Right kidney (tissue), 9 donors: ENCODE measurements around the gene ADAMTS20.
"Not testable (repeated sequence)": the region's sequence is repeated elsewhere in the genome, so short reads cannot be mapped to it uniquely, and the experiment has no call there.

Source experiments
- DNase-seq: peaks from one replicate; pipeline ENCODE4 v3.0.0-alpha.2; 2016
- long read RNA-seq, 8 donors: transcript quantifications; one replicate each; lab custom pipeline, GENCODE V29; 2026

ADAMTS20 gene
- long read RNA-seq, donor 1 = 0 reads
- long read RNA-seq, donor 2 = 0 reads
- long read RNA-seq, donor 3 = 0 reads
- long read RNA-seq, donor 4 = 0 reads
- long read RNA-seq, donor 5 = 0 reads
- long read RNA-seq, donor 6 = 0 reads
- long read RNA-seq, donor 7 = 0 reads
- long read RNA-seq, donor 8 = 0 reads

GRCh38 chr12:43551971-43552559 is at the start of gene ADAMTS20:
Gene ADAMTS20 (minus strand): TSS chr12:43552203. CDS start chr12:43551921, 282 bp downstream.
- peak; percentile 88 for DNase-seq

- DNase-seq = no peak
Measured at GRCh38 chr12:43599708-43600107, 47.7 kb upstream of the ADAMTS20 start.

GRCh38 chr12:43599066-43599465 is 47.1 kb upstream of the ADAMTS20 start:
- DNase-seq = no peak

- DNase-seq = no peak
Measured at GRCh38 chr12:43590307-43590706, 38.3 kb upstream of the ADAMTS20 start.

- DNase-seq = no peak
Measured at GRCh38 chr12:43586646-43587245, 34.7 kb upstream of the ADAMTS20 start.

GRCh38 chr12:43585676-43586075 is 33.7 kb upstream of the ADAMTS20 start:
- DNase-seq = no peak

- no peak for DNase-seq
Measured at GRCh38 chr12:43580601-43581000, 28.6 kb upstream of the ADAMTS20 start.

- no peak for DNase-seq
Measured at GRCh38 chr12:43579206-43579605, 27.2 kb upstream of the ADAMTS20 start.

- DNase-seq = no peak
Measured at GRCh38 chr12:43578782-43579181, 26.8 kb upstream of the ADAMTS20 start.

GRCh38 chr12:43577381-43577780 is 25.4 kb upstream of the ADAMTS20 start:
- no peak for DNase-seq

GRCh38 chr12:43576162-43576561 is 24.2 kb upstream of the ADAMTS20 start:
- DNase-seq = no peak

GRCh38 chr12:43571885-43572284 is 19.9 kb upstream of the ADAMTS20 start:
- no peak for DNase-seq

GRCh38 chr12:43556057-43556456 is 4.1 kb upstream of the ADAMTS20 start:
- DNase-seq = no peak

GRCh38 chr12:43551279-43551970 is 578 bp downstream of the ADAMTS20 start:
- DNase-seq = no peak

- DNase-seq = peak; percentile 56
Measured at GRCh38 chr12:43550831-43551271, 1.2 kb downstream of the ADAMTS20 start.

GRCh38 chr12:43544703-43545102 is 7.3 kb downstream of the ADAMTS20 start:
- no peak for DNase-seq

GRCh38 chr12:43540470-43540869 is 11.5 kb downstream of the ADAMTS20 start:
- DNase-seq = no peak

- DNase-seq = not testable (repeated sequence)
Measured at GRCh38 chr12:43537675-43538074, 14.3 kb downstream of the ADAMTS20 start.

- DNase-seq = no peak
Measured at GRCh38 chr12:43516045-43516444, 36.0 kb downstream of the ADAMTS20 start.

GRCh38 chr12:43501703-43502102 is 50.3 kb downstream of the ADAMTS20 start:
- DNase-seq = no peak

- no peak for DNase-seq
Measured at GRCh38 chr12:43493261-43493797, 58.7 kb downstream of the ADAMTS20 start.

- no peak for DNase-seq
Measured at GRCh38 chr12:43482311-43483085, 69.5 kb downstream of the ADAMTS20 start.
